IMR-90 (cell line): Measurements from ENCODE around the gene SLC9B1. TPM values are rescaled to one million over a fixed set of nuclear protein-coding genes. Genes with fewer than 3 reads are reported as not detected.
A peak's percentile ranks its signal among the peaks of the same experiment; 100 is the strongest.

Experiments used
- ATAC-seq: fragments of 200-7000 bp; cut with Tn5 transposase; 2 replicates; pipeline ENCODE4 v1.9.1; 2020; ENCODE audit warnings: low read depth, mild to moderate bottlenecking, moderate library complexity
- BruUV-seq: library from RNA; stranded (reverse); fragments of 400-500 nt; replicated peaks from 2 replicates; lab custom pipeline; 2021; lab: Mats Ljungman, UMichigan
- CTCF ChIA-PET: fragments of 300-600 bp; formaldehyde crosslinking; extraction: SDS; loops from one replicate; lab custom pipeline; 2021; ENCODE audit warnings: antibody characterized with exemption; lab: Yijun Ruan, JAX
- POLR2A ChIA-PET: fragments of 300-600 bp; sonication (Branson Sonifier 250); formaldehyde crosslinking; loops from one replicate; lab custom pipeline; 2022; ENCODE audit warnings: antibody characterized with exemption; ENCODE audit not compliant: unreplicated experiment; lab: Charles Lee
- DNase-seq: peaks from one replicate; pipeline ENCODE4 v3.0.0; 2013
- H2AFZ ChIP-seq: replicated peaks from 2 replicates; pipeline ENCODE3; 2013; ENCODE audit warnings: low read length, mild to moderate bottlenecking; ENCODE audit not compliant: poor library complexity
- H2AK5ac ChIP-seq: 2 replicates; pipeline ENCODE4 v1.6.1; 2013; ENCODE audit warnings: low read depth, low read length, inconsistent platforms
- H2AK9ac ChIP-seq: replicated peaks from 2 replicates; pipeline ENCODE3; 2013; ENCODE audit warnings: mild to moderate bottlenecking, low read depth, low read length, moderate library complexity; ENCODE audit not compliant: poor library complexity
- H2BK120ac ChIP-seq: 2 replicates; pipeline ENCODE4 v1.6.1; 2013; ENCODE audit warnings: low read depth, low read length, inconsistent platforms
- H2BK15ac ChIP-seq: 3 replicates; pipeline ENCODE4 v1.6.1; 2013; ENCODE audit warnings: low read depth, low read length, inconsistent platforms
- H2BK20ac ChIP-seq: 2 replicates; pipeline ENCODE4 v1.6.1; 2013; ENCODE audit warnings: low read depth, mild to moderate bottlenecking, inconsistent platforms, low read length, moderate library complexity
- H2BK5ac ChIP-seq: 2 replicates; pipeline ENCODE4 v1.6.1; 2013; ENCODE audit warnings: mild to moderate bottlenecking, low read depth, low read length, inconsistent platforms; ENCODE audit not compliant: poor library complexity, severe bottlenecking
- H3K14ac ChIP-seq: replicated peaks from 2 replicates; pipeline ENCODE4 v1.6.1; 2013; ENCODE audit warnings: low read depth, low read length, inconsistent platforms
- H3K18ac ChIP-seq: 2 replicates; pipeline ENCODE4 v1.6.1; 2013; ENCODE audit warnings: low read depth, low read length, control low read depth
- H3K23ac ChIP-seq: 2 replicates; pipeline ENCODE4 v1.6.1; 2013; ENCODE audit warnings: low read depth, low read length, inconsistent platforms
- H3K27ac ChIP-seq: 2 replicates; pipeline ENCODE4 v1.5.1; 2013; ENCODE audit warnings: mild to moderate bottlenecking, control low read depth, low read length; ENCODE audit not compliant: insufficient read depth
- H3K27me3 ChIP-seq: 2 replicates; pipeline ENCODE4 v1.6.1; 2013; ENCODE audit warnings: low read length; ENCODE audit not compliant: control insufficient read depth, insufficient read depth
- H3K36me3 ChIP-seq: 2 replicates; pipeline ENCODE4 v1.6.1; 2013; ENCODE audit warnings: low read length, mixed read lengths; ENCODE audit not compliant: control insufficient read depth, insufficient read depth
- H3K4ac ChIP-seq: 2 replicates; pipeline ENCODE4 v1.6.1; 2013; ENCODE audit warnings: low read depth, low read length, inconsistent platforms
- H3K4me1 ChIP-seq: 2 replicates; pipeline ENCODE4 v1.6.1; 2013; ENCODE audit warnings: low read length, mixed read lengths; ENCODE audit not compliant: control insufficient read depth, insufficient read depth
- H3K4me2 ChIP-seq: 2 replicates; pipeline ENCODE4 v1.6.1; 2013; ENCODE audit warnings: low read depth, mild to moderate bottlenecking, control low read depth, low read length, moderate library complexity
- H3K4me3 ChIP-seq: 2 replicates; pipeline ENCODE4 v1.5.1; 2013; ENCODE audit warnings: low read depth, mild to moderate bottlenecking, control low read depth, low read length, moderate library complexity; ENCODE audit not compliant: insufficient read depth
- H3K56ac ChIP-seq: 2 replicates; pipeline ENCODE4 v1.6.1; 2013; ENCODE audit warnings: low read length, inconsistent platforms; ENCODE audit not compliant: insufficient read depth; ENCODE audit errors: extremely low read depth
- H3K79me1 ChIP-seq, 2 experiments: 2 replicates each; pipeline ENCODE4 v1.6.1; 2013; ENCODE audit warnings: low read length in 2 of 2, inconsistent platforms in 1 of 2, low read depth in 1 of 2
- H3K9ac ChIP-seq: 2 replicates; pipeline ENCODE4 v1.6.1; 2013; ENCODE audit warnings: low read depth, low read length, control low read depth
- H3K9me1 ChIP-seq: 2 replicates; pipeline ENCODE4 v1.6.1; 2013; ENCODE audit warnings: low read length, inconsistent platforms; ENCODE audit not compliant: insufficient read depth
- H3K9me3 ChIP-seq: 2 replicates; pipeline ENCODE4 v1.6.1; 2013; ENCODE audit warnings: low read length; ENCODE audit not compliant: control insufficient read depth, insufficient read depth
- H4K20me1 ChIP-seq: 2 replicates; pipeline ENCODE4 v1.6.1; 2013; ENCODE audit warnings: low read length, inconsistent platforms; ENCODE audit not compliant: insufficient read depth
- H4K5ac ChIP-seq: 2 replicates; pipeline ENCODE4 v1.6.1; 2013; ENCODE audit warnings: mild to moderate bottlenecking, low read depth, low read length, control low read depth
- H4K8ac ChIP-seq, 2 experiments: 2 replicates each; pipeline ENCODE4 v1.6.1; 2013; ENCODE audit warnings: low read depth in 2 of 2, low read length in 2 of 2, control low read depth in 1 of 2, inconsistent platforms in 1 of 2
- H4K91ac ChIP-seq: 2 replicates; pipeline ENCODE4 v1.6.1; 2013; ENCODE audit warnings: low read depth, low read length, inconsistent platforms; ENCODE audit not compliant: insufficient read depth
- BHLHE40 ChIP-seq: fragments of 150-350 bp; IDR thresholded peaks from 2 replicates; pipeline ENCODE4 v1.6.1; 2016; ENCODE audit warnings: mild to moderate bottlenecking, low read depth, low read length
- CHD1 ChIP-seq: IDR thresholded peaks from 2 replicates; pipeline ENCODE4 v1.6.1; 2012; ENCODE audit warnings: low read depth, low read length, improper control_type of control experiment
- ELK1 ChIP-seq: fragments of 150-350 bp; IDR thresholded peaks from 2 replicates; pipeline ENCODE4 v1.6.1; 2016; ENCODE audit warnings: low read depth, mild to moderate bottlenecking, low read length, moderate library complexity, borderline replicate concordance
- MAFK ChIP-seq: IDR thresholded peaks from 2 replicates; pipeline ENCODE4 v1.6.1; 2012; ENCODE audit warnings: low read depth, low read length, improper control_type of control experiment
- MAZ ChIP-seq: IDR thresholded peaks from 2 replicates; pipeline ENCODE4 v1.6.1; 2012; ENCODE audit warnings: low read depth, mild to moderate bottlenecking, low read length, improper control_type of control experiment, moderate library complexity, borderline replicate concordance
- NFE2L2 ChIP-seq: fragments of 150-350 bp; IDR thresholded peaks from 2 replicates; pipeline ENCODE4 v1.6.1; 2016; ENCODE audit warnings: low read depth, mild to moderate bottlenecking, low read length
- POLR2A ChIP-seq: IDR thresholded peaks from 2 replicates; pipeline ENCODE4 v1.6.1; 2012; ENCODE audit warnings: mild to moderate bottlenecking, low read depth, low read length
- SMC3 ChIP-seq: fragments of 150-350 bp; IDR thresholded peaks from 2 replicates; pipeline ENCODE4 v1.6.1; 2016; ENCODE audit warnings: low read depth, mild to moderate bottlenecking, antibody characterized with exemption, low read length, moderate library complexity
- WGBS, 2 experiments: methylation state at CpG; one replicate each; pipeline versions ENCODE4 v1.1.5 to v1.1.7; 2013; ENCODE audit warnings: missing lambda C conversion rate in 2 of 2; ENCODE audit not compliant: insufficient read length in 1 of 2; ENCODE audit errors: extremely low coverage in 2 of 2; 5-methylcytosine and 5-hydroxymethylcytosine counted together
- dilution Hi-C: fragments of 300-500 bp; cut with HindIII; formaldehyde crosslinking; loops from one replicate; pipeline ENCODE4 v1.14.3; 2018; ENCODE audit warnings: low sequenced_read_pairs; ENCODE audit not compliant: unreplicated experiment
- in situ Hi-C: fragments of 300-500 bp; cut with MboI; formaldehyde crosslinking; loops from 3 replicates; pipeline ENCODE4 v1.14.3; 2019; ENCODE audit warnings: low sequenced_read_pairs, inconsistent platforms, mixed read lengths
- intact Hi-C: fragments of 100-400 bp; cut with micrococcal nuclease; formaldehyde crosslinking; loops from 2 replicates; pipeline ENCODE4 v1.10.0; 2022
- polyA plus RNA-seq, 3 experiments: library from polyadenylated mRNA; depleted of rRNA; stranded (reverse); fragments of >200 nt; gene quantifications; 2 replicates each; pipeline ENCODE4 v1.2.3, GENCODE V29; 2012; ENCODE audit warnings: low replicate concordance in 1 of 3
- total RNA-seq: library from RNA; depleted of rRNA; stranded (reverse); fragments of >200 nt; gene quantifications from 2 replicates; pipeline ENCODE4 v1.2.3, GENCODE V29; 2012

Gene SLC9B1
- total and polyA plus RNA-seq, 2 of the 4 experiments (the other 2 are of a cell fraction) = 0.07 to 0.18 TPM

GRCh38 chr4:103026868-103027267, 7.4 kb upstream of the SLC9B1 start:
- H3K9ac ChIP-seq = no peak overlapping the region
- H3K27me3 ChIP-seq = no peaks in the 10 kb centered on the region
- no peak overlapping the region for H2AK9ac ChIP-seq
- no peak overlapping the region for H3K23ac ChIP-seq
- H2BK5ac ChIP-seq = no peak overlapping the region
- H2AFZ ChIP-seq = no peak overlapping the region
- no peak overlapping the region for H3K4me2 ChIP-seq
- no peak overlapping the region for H2AK5ac ChIP-seq
- intact Hi-C loops = no loop called here
- no peaks in the 10 kb centered on the region; the same call in 1 of the 2 replicates for H3K36me3 ChIP-seq
- ATAC-seq = no peak
- peak; percentile 13 for DNase-seq
- no peak overlapping the region for H3K4me3 ChIP-seq
- no peak overlapping the region for H3K27ac ChIP-seq
- ChIA-PET POLR2A (no interaction called here), CTCF (no interaction called here)
- dilution Hi-C loops = no loop called here
- no peaks in the 10 kb centered on the region for H3K79me1 ChIP-seq
- H2BK120ac ChIP-seq = no peak overlapping the region
- H3K4ac ChIP-seq = no peak overlapping the region
- BruUV-seq = no TSS peak
- no peak overlapping the region for H4K5ac ChIP-seq
- H3K14ac ChIP-seq = no peak overlapping the region
- no peaks in the 10 kb centered on the region for H3K4me1 ChIP-seq
- H3K18ac ChIP-seq = no peak overlapping the region
- in situ Hi-C loops = no loop called here
- no peaks in the 10 kb centered on the region for H3K9me3 ChIP-seq
- no peak overlapping the region for H3K56ac ChIP-seq
- H4K20me1 ChIP-seq = no peaks in the 10 kb centered on the region
- no peak overlapping the region for H2BK15ac ChIP-seq
- TF ChIP-seq POLR2A (no peak), CHD1 (no peak), ELK1 (no peak), MAFK (no peak), MAZ (no peak), NFE2L2 (no peak), SMC3 (no peak), BHLHE40 (no peak)
- WGBS, 2 experiments = no CpG with 5 or more reads among the region's 1 CpG
- H2BK20ac ChIP-seq = no peak overlapping the region
- no peak overlapping the region for H4K91ac ChIP-seq
- H3K9me1 ChIP-seq = no peaks in the 10 kb centered on the region
- H4K8ac ChIP-seq = no peak overlapping the region
